HEK293 (cell line): ENCODE results near the gene WDR88.

Source experiments
- OVOL3 ChIP-seq: fragments of 450-650 bp; formaldehyde crosslinking; IDR thresholded peaks from 2 replicates; pipeline ENCODE4 v1.5.1; 2016; ENCODE audit warnings: missing biosample characterization, missing genetic modification characterization
- PBX3 ChIP-seq: sonication (generic); formaldehyde crosslinking; IDR thresholded peaks from 2 replicates; pipeline ENCODE4 v1.8.1; 2022; ENCODE audit warnings: mild to moderate bottlenecking, moderate library complexity, missing genetic modification reagents
- YY1 ChIP-seq: fragments of 450-650 bp; formaldehyde crosslinking; IDR thresholded peaks from 2 replicates; pipeline ENCODE4 v1.5.1; 2018; ENCODE audit warnings: missing biosample characterization, missing genetic modification characterization
- ZBTB7A ChIP-seq: fragments of 450-650 bp; formaldehyde crosslinking; IDR thresholded peaks from 2 replicates; pipeline ENCODE4 v1.5.1; 2016; ENCODE audit warnings: low read depth, missing biosample characterization, missing genetic modification characterization
- ZNF10 ChIP-seq: fragments of 450-650 bp; formaldehyde crosslinking; IDR thresholded peaks from 2 replicates; pipeline ENCODE4 v1.5.1; 2017; ENCODE audit warnings: missing biosample characterization, missing genetic modification characterization
- ZNF155 ChIP-seq: fragments of 450-650 bp; formaldehyde crosslinking; IDR thresholded peaks from 2 replicates; pipeline ENCODE4 v1.5.1; 2016; ENCODE audit warnings: missing biosample characterization, missing genetic modification characterization
- ZNF423 ChIP-seq: fragments of 450-650 bp; formaldehyde crosslinking; IDR thresholded peaks from 2 replicates; pipeline ENCODE4 v1.5.1; 2016; ENCODE audit warnings: missing biosample characterization, missing genetic modification characterization
- ZNF48 ChIP-seq: fragments of 450-650 bp; formaldehyde crosslinking; IDR thresholded peaks from 2 replicates; pipeline ENCODE4 v1.5.1; 2016; ENCODE audit warnings: missing biosample characterization, missing genetic modification characterization
- ZNF645 ChIP-seq: fragments of 450-650 bp; formaldehyde crosslinking; IDR thresholded peaks from 2 replicates; pipeline ENCODE4; 2016; ENCODE audit warnings: missing biosample characterization, missing genetic modification characterization
- TF ChIP-seq, protein P1 (sequence below): fragments of 450-650 bp; formaldehyde crosslinking; IDR thresholded peaks from 2 replicates; pipeline ENCODE4 v1.5.1; 2016; ENCODE audit warnings: missing biosample characterization, missing genetic modification characterization
- TF ChIP-seq, protein P2 (sequence below): fragments of 450-650 bp; formaldehyde crosslinking; IDR thresholded peaks from 2 replicates; pipeline ENCODE4 v1.5.1; 2016; ENCODE audit warnings: missing biosample characterization, missing genetic modification characterization

- TF ChIP-seq, protein P1, sequence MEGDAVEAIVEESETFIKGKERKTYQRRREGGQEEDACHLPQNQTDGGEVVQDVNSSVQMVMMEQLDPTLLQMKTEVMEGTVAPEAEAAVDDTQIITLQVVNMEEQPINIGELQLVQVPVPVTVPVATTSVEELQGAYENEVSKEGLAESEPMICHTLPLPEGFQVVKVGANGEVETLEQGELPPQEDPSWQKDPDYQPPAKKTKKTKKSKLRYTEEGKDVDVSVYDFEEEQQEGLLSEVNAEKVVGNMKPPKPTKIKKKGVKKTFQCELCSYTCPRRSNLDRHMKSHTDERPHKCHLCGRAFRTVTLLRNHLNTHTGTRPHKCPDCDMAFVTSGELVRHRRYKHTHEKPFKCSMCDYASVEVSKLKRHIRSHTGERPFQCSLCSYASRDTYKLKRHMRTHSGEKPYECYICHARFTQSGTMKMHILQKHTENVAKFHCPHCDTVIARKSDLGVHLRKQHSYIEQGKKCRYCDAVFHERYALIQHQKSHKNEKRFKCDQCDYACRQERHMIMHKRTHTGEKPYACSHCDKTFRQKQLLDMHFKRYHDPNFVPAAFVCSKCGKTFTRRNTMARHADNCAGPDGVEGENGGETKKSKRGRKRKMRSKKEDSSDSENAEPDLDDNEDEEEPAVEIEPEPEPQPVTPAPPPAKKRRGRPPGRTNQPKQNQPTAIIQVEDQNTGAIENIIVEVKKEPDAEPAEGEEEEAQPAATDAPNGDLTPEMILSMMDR (tag by site-specific recombination), result no peak
- no peak for TF ChIP-seq PBX3 (CRISPR knock-in tag)
- TF ChIP-seq YY1, result no peak
- no peak for TF ChIP-seq ZNF48 (tag by site-specific recombination)
- TF ChIP-seq ZNF155 (tag by site-specific recombination), result no peak
- no peak for TF ChIP-seq OVOL3 (tag by site-specific recombination)
- TF ChIP-seq, protein P2, sequence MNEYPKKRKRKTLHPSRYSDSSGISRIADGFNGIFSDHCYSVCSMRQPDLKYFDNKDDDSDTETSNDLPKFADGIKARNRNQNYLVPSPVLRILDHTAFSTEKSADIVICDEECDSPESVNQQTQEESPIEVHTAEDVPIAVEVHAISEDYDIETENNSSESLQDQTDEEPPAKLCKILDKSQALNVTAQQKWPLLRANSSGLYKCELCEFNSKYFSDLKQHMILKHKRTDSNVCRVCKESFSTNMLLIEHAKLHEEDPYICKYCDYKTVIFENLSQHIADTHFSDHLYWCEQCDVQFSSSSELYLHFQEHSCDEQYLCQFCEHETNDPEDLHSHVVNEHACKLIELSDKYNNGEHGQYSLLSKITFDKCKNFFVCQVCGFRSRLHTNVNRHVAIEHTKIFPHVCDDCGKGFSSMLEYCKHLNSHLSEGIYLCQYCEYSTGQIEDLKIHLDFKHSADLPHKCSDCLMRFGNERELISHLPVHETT, result no peak
- no peak for TF ChIP-seq ZNF10 (tag by site-specific recombination)
- TF ChIP-seq ZBTB7A (tag by site-specific recombination), result 0 out of 2 replicates have a peak, but pooled peaks have one; percentile 8
- TF ChIP-seq ZNF645 (tag by site-specific recombination), result no peak
- TF ChIP-seq ZNF423 (tag by site-specific recombination), result no peak
These were observed 61.5 kb downstream of the WDR88 start for GRCh38 chr19:33193269-33193864.
